Spleen (tissue), 7 donors: ENCODE results near the gene GTF2H2C.
"Not testable (repeated sequence)": the region's sequence is repeated elsewhere in the genome, so short reads cannot be mapped to it uniquely, and the experiment has no call there.

Source experiments
- POLR2A ChIP-seq, 3 donors: fragments of 450-650 bp; IDR thresholded peaks; one replicate each; pipeline ENCODE4 v1.5.1; 2017; ENCODE audit warnings: antibody characterized with exemption in 3 of 3, mild to moderate bottlenecking in 1 of 3
- POLR2AphosphoS5 ChIP-seq, 3 donors: sonication (generic); formaldehyde crosslinking; IDR thresholded peaks; one replicate each; pipeline ENCODE4 v1.5.1; 2017; ENCODE audit warnings: antibody characterized with exemption in 3 of 3
- TF ChIP-seq, protein P1 (sequence below), 11 experiments: fragments of 200-600 bp in 7 of 11; fragments of 450-650 bp in 4 of 11; sonication (generic) in 4 of 11; IDR thresholded peaks in 8 of 11; conservative IDR thresholded peaks in 3 of 11; 1 replicate in 7 of 11; 2 replicates in 4 of 11; pipeline versions ENCODE4 v1.4.0 to v1.8.0; 2016 to 2021; ENCODE audit warnings: antibody characterized with exemption in 11 of 11, inconsistent platforms in 4 of 11, mild to moderate bottlenecking in 1 of 11
- donor health status: DM: no; HTN: no; CAD: no; lungs with moderate emphysema.
- donor health status: DM: no; HTN: no; CAD: no.
- donor health status: DM: no; HTN: no; CAD: no.

DNA sequence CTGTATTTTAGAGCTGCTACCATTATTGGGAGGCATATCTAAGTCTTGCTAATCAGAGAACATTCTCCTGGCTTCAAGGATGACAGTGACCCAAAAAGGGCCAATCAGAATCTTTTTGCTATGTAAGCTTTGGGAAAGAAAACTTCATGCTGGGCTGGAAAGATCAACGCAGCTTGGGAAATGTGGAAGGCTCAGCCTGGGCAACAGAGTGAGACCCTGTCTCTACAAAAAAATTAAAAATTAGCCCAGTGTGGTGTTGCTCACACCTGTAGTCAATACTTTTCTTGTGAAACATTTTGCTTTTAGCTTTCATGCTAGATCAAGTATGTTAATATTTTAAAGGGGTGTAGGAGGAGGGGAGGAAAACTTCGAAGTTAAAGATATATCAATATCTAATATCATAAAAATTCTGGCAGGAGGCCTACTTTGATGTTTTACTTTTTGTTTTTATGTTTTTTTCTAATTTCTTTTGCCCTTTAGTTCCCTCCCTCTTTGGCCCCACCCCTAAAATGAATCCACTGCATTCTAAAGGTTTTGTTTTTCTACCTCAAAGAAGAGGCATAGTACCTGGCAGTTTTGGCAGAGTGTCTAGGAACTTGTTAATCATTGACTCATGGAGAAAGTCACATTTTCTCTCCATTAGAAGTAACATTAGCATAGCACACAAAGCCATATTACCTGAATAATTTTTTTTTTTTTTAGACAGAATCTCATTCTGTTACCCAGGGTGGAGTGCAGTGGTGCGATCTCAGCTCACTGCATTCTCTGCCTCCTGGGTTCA lies 17.0 kb upstream of the GTF2H2C start:
- TF ChIP-seq POLR2A, POLR2AphosphoS5 (IDR thresholded peaks at IDR 0.05): not testable (repeated sequence)
- TF ChIP-seq, protein P1, sequence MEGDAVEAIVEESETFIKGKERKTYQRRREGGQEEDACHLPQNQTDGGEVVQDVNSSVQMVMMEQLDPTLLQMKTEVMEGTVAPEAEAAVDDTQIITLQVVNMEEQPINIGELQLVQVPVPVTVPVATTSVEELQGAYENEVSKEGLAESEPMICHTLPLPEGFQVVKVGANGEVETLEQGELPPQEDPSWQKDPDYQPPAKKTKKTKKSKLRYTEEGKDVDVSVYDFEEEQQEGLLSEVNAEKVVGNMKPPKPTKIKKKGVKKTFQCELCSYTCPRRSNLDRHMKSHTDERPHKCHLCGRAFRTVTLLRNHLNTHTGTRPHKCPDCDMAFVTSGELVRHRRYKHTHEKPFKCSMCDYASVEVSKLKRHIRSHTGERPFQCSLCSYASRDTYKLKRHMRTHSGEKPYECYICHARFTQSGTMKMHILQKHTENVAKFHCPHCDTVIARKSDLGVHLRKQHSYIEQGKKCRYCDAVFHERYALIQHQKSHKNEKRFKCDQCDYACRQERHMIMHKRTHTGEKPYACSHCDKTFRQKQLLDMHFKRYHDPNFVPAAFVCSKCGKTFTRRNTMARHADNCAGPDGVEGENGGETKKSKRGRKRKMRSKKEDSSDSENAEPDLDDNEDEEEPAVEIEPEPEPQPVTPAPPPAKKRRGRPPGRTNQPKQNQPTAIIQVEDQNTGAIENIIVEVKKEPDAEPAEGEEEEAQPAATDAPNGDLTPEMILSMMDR (IDR thresholded peaks at IDR 0.05 in 8 of 11, conservative IDR thresholded peaks at IDR 0.05 in 3 of 11): not testable (repeated sequence)
